ENCODE data around the gene CREB5. TPM values are rescaled to one million over a fixed set of nuclear protein-coding genes. Genes with fewer than 3 reads are reported as not detected.

CREB5 gene
- polyA plus RNA-seq, 1 donor from 2014 or later: 3.7 TPM

DNA sequence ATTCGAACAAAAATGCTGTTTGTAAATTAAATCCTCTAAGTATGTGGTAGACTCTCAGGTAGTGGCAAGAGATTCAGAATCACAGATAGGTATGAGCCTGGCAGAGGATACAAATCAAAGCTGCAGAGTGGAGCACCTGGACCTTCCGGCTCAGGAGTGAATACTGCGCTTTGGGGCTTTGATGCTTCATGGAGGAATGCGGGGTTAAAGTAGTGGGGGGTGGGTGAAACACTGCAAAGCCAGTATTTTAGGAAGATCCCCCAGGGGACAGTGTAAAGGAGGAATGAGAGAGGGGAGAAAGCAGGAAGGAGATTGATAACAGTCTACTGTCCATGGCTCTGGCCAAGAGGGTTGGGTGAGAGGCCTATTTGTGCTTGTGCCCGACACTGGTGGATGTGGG is 43.2 kb downstream of the CREB5 start:
- TF ChIP-seq RAD21 (conservative IDR thresholded peaks at IDR 0.05) (no peak), TAF1 (IDR thresholded peaks at IDR 0.05; ENCODE audit: low read depth) (no peak), EP300 (conservative IDR thresholded peaks at IDR 0.05; ENCODE audit: poor library complexity, severe bottlenecking) (no peak), MXI1 (conservative IDR thresholded peaks at IDR 0.05; ENCODE audit: poor library complexity, severe bottlenecking) (no peak), POLR2AphosphoS5 (IDR thresholded peaks at IDR 0.05) (no peak), EZH2 (IDR thresholded peaks at IDR 0.05; ENCODE audit: borderline replicate concordance, insufficient read depth, low read length, poor library complexity, severe bottlenecking) (no peak), SMC3 (conservative IDR thresholded peaks at IDR 0.05; ENCODE audit: poor library complexity) (no peak)
- TF ChIP-seq, protein P1, sequence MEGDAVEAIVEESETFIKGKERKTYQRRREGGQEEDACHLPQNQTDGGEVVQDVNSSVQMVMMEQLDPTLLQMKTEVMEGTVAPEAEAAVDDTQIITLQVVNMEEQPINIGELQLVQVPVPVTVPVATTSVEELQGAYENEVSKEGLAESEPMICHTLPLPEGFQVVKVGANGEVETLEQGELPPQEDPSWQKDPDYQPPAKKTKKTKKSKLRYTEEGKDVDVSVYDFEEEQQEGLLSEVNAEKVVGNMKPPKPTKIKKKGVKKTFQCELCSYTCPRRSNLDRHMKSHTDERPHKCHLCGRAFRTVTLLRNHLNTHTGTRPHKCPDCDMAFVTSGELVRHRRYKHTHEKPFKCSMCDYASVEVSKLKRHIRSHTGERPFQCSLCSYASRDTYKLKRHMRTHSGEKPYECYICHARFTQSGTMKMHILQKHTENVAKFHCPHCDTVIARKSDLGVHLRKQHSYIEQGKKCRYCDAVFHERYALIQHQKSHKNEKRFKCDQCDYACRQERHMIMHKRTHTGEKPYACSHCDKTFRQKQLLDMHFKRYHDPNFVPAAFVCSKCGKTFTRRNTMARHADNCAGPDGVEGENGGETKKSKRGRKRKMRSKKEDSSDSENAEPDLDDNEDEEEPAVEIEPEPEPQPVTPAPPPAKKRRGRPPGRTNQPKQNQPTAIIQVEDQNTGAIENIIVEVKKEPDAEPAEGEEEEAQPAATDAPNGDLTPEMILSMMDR (IDR thresholded peaks at IDR 0.05; ENCODE audit: poor library complexity, severe bottlenecking): no peak
- TF ChIP-seq, protein P2, sequence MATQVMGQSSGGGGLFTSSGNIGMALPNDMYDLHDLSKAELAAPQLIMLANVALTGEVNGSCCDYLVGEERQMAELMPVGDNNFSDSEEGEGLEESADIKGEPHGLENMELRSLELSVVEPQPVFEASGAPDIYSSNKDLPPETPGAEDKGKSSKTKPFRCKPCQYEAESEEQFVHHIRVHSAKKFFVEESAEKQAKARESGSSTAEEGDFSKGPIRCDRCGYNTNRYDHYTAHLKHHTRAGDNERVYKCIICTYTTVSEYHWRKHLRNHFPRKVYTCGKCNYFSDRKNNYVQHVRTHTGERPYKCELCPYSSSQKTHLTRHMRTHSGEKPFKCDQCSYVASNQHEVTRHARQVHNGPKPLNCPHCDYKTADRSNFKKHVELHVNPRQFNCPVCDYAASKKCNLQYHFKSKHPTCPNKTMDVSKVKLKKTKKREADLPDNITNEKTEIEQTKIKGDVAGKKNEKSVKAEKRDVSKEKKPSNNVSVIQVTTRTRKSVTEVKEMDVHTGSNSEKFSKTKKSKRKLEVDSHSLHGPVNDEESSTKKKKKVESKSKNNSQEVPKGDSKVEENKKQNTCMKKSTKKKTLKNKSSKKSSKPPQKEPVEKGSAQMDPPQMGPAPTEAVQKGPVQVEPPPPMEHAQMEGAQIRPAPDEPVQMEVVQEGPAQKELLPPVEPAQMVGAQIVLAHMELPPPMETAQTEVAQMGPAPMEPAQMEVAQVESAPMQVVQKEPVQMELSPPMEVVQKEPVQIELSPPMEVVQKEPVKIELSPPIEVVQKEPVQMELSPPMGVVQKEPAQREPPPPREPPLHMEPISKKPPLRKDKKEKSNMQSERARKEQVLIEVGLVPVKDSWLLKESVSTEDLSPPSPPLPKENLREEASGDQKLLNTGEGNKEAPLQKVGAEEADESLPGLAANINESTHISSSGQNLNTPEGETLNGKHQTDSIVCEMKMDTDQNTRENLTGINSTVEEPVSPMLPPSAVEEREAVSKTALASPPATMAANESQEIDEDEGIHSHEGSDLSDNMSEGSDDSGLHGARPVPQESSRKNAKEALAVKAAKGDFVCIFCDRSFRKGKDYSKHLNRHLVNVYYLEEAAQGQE (IDR thresholded peaks at IDR 0.05; ENCODE audit: borderline replicate concordance): no peak
- Histone ChIP-seq H3K4me3 (ENCODE audit: low read length) (no peak overlapping the region), H3F3A (ENCODE audit: insufficient read depth, low read length, poor library complexity, severe bottlenecking) (no peaks in the 10 kb centered on the region), H3K36me3 (ENCODE audit: insufficient read depth, low read length) (no peaks in the 10 kb centered on the region), H3K9me3 (ENCODE audit: low read length) (no peaks in the 10 kb centered on the region), H3K27ac (ENCODE audit: low read length) (no peak overlapping the region), H3K9me2 (ENCODE audit: insufficient read depth, low read length) (no peaks in the 10 kb centered on the region), H3K9ac (ENCODE audit: low read length) (no peak overlapping the region), H4K20me1 (ENCODE audit: insufficient read depth) (no peaks in the 10 kb centered on the region), H3K4me2 (ENCODE audit: low read length) (no peak overlapping the region), H3K27me3 (ENCODE audit: insufficient read depth, low read depth, low read length) (no peaks in the 10 kb centered on the region), H2AFZ (ENCODE audit: low read depth, low read length) (no peak overlapping the region), H3K79me2 (replicated peaks; ENCODE audit: insufficient read depth, low read length) (no peaks in the 10 kb centered on the region)

- H3K27me3 ChIP-seq (ENCODE audit: insufficient read depth, low read depth, low read length): no peaks in the 10 kb centered on the region
- no peak overlapping the region for H3K9ac ChIP-seq (ENCODE audit: low read length)
- no peak overlapping the region for H3K27ac ChIP-seq (ENCODE audit: low read length)
- no peaks in the 10 kb centered on the region for H4K20me1 ChIP-seq (ENCODE audit: insufficient read depth)
- no peaks in the 10 kb centered on the region for H3F3A ChIP-seq (ENCODE audit: insufficient read depth, low read length, poor library complexity, severe bottlenecking)
- H2AFZ ChIP-seq (ENCODE audit: low read depth, low read length): no peak overlapping the region
- H3K79me2 ChIP-seq (replicated peaks; ENCODE audit: insufficient read depth, low read length): no peaks in the 10 kb centered on the region
- H3K36me3 ChIP-seq (ENCODE audit: insufficient read depth, low read length): no peaks in the 10 kb centered on the region
- TF ChIP-seq EZH2 (IDR thresholded peaks at IDR 0.05; ENCODE audit: borderline replicate concordance, insufficient read depth, low read length, poor library complexity, severe bottlenecking) (no peak), TAF1 (IDR thresholded peaks at IDR 0.05; ENCODE audit: low read depth) (no peak), MXI1 (conservative IDR thresholded peaks at IDR 0.05; ENCODE audit: poor library complexity, severe bottlenecking) (no peak), EP300 (conservative IDR thresholded peaks at IDR 0.05; ENCODE audit: poor library complexity, severe bottlenecking) (no peak), SMC3 (conservative IDR thresholded peaks at IDR 0.05; ENCODE audit: poor library complexity) (no peak), RAD21 (conservative IDR thresholded peaks at IDR 0.05) (no peak), POLR2AphosphoS5 (IDR thresholded peaks at IDR 0.05) (no peak)
- TF ChIP-seq, protein P1 (IDR thresholded peaks at IDR 0.05; ENCODE audit: poor library complexity, severe bottlenecking): no peak
- TF ChIP-seq, protein P2 (IDR thresholded peaks at IDR 0.05; ENCODE audit: borderline replicate concordance): no peak
- H3K4me2 ChIP-seq (ENCODE audit: low read length): no peak overlapping the region
- H3K9me3 ChIP-seq (ENCODE audit: low read length): no peaks in the 10 kb centered on the region
- no peak overlapping the region for H3K4me3 ChIP-seq (ENCODE audit: low read length)
- H3K9me2 ChIP-seq (ENCODE audit: insufficient read depth, low read length): no peaks in the 10 kb centered on the region
Measured at GRCh38 chr7:28456044-28456443, 43.7 kb downstream of the CREB5 start.
